NCI-H128 (cell line): ENCODE measurements around the gene NSD1.
"Not testable (repeated sequence)": the region's sequence is repeated elsewhere in the genome, so short reads cannot be mapped to it uniquely, and the experiment has no call there.

Experiments
- DNase-seq: peaks from one replicate; lab custom pipeline; 2025; ENCODE audit not compliant: unreplicated experiment; lab: John Stamatoyannopoulos, UW

Gene NSD1

GRCh38 chr5:177123789-177124485 is 9.6 kb upstream of the NSD1 start:
- no peak for DNase-seq

- no peak for DNase-seq
Measured at GRCh38 chr5:177124486-177124991, 9.0 kb upstream of the NSD1 start.

GRCh38 chr5:177126771-177127170 is 6.8 kb upstream of the NSD1 start:
- DNase-seq = no peak

- DNase-seq = no peak
Measured at GRCh38 chr5:177128551-177128981, 5.0 kb upstream of the NSD1 start.

GRCh38 chr5:177130211-177131018 is 3.2 kb upstream of the NSD1 start:
- no peak for DNase-seq

- DNase-seq = no peak
Measured at GRCh38 chr5:177131019-177131320, 2.6 kb upstream of the NSD1 start.

GRCh38 chr5:177131352-177132135 is 2.0 kb upstream of the NSD1 start:
- DNase-seq = no peak

- no peak for DNase-seq
Measured at GRCh38 chr5:177132136-177133095, 1.2 kb upstream of the NSD1 start.

- DNase-seq = no peak
Measured at GRCh38 chr5:177133853-177134696, 502 bp downstream of the NSD1 start.

- DNase-seq = no peak
Measured at GRCh38 chr5:177134697-177135225, 1.2 kb downstream of the NSD1 start.

GRCh38 chr5:177140312-177140711 is 6.7 kb downstream of the NSD1 start:
- no peak for DNase-seq

- DNase-seq = no peak
Measured at GRCh38 chr5:177141496-177141895, 7.9 kb downstream of the NSD1 start.

- no peak for DNase-seq
Measured at GRCh38 chr5:177142098-177142611, 8.6 kb downstream of the NSD1 start.

GRCh38 chr5:177142778-177143177 is 9.2 kb downstream of the NSD1 start:
- DNase-seq = no peak

- no peak for DNase-seq
Measured at GRCh38 chr5:177146891-177147638, 13.5 kb downstream of the NSD1 start.

GRCh38 chr5:177150061-177150460 is 16.5 kb downstream of the NSD1 start:
- not testable (repeated sequence) for DNase-seq

- no peak for DNase-seq
Measured at GRCh38 chr5:177154003-177154643, 20.6 kb downstream of the NSD1 start.

- DNase-seq = no peak
Measured at GRCh38 chr5:177162379-177162778, 28.8 kb downstream of the NSD1 start.
